RWPE2 (cell line): ENCODE measurements around the gene TMEM232.

Experiments
- ATAC-seq: fragments of 200-7000 bp; cut with Tn5 transposase; 3 replicates; pipeline ENCODE4 v1.9.1; 2021; ENCODE audit warnings: low read depth
- DNase-seq: peaks from one replicate; pipeline ENCODE4 v3.0.0-alpha.2; 2020; ENCODE audit warnings: low spot score
- H3K27ac ChIP-seq: fragments of 450-650 bp; 2 replicates; pipeline ENCODE4 v1.5.1; 2017; ENCODE audit warnings: mild to moderate bottlenecking; ENCODE audit not compliant: poor library complexity, severe bottlenecking
- H3K27me3 ChIP-seq: fragments of 250-450 bp; sonication (Bioruptor Pico); 2 replicates; pipeline ENCODE4 v1.5.1; 2021; ENCODE audit warnings: mild to moderate bottlenecking, moderate library complexity; ENCODE audit not compliant: insufficient read depth, poor library complexity, severe bottlenecking
- H3K36me3 ChIP-seq: fragments of 250-450 bp; sonication (Bioruptor Pico); 2 replicates; pipeline ENCODE4 v1.5.1; 2020; ENCODE audit warnings: low read depth, mild to moderate bottlenecking, moderate library complexity
- H3K4me1 ChIP-seq: fragments of 250-450 bp; sonication (Bioruptor Pico); 2 replicates; pipeline ENCODE4 v1.5.1; 2021; ENCODE audit warnings: mild to moderate bottlenecking, moderate library complexity; ENCODE audit not compliant: insufficient read depth, poor library complexity, severe bottlenecking
- H3K4me3 ChIP-seq: fragments of 250-450 bp; sonication (Bioruptor Pico); 2 replicates; pipeline ENCODE4 v1.5.1; 2021; ENCODE audit warnings: mild to moderate bottlenecking, moderate library complexity; ENCODE audit not compliant: severe bottlenecking
- H3K9me3 ChIP-seq: fragments of 250-450 bp; sonication (Bioruptor Pico); 2 replicates; pipeline ENCODE4 v1.5.1; 2021; ENCODE audit warnings: mild to moderate bottlenecking, moderate library complexity; ENCODE audit not compliant: severe bottlenecking
- TF ChIP-seq, protein P1 (sequence below): fragments of 450-650 bp; IDR thresholded peaks from one replicate; pipeline ENCODE4 v1.5.1; 2017; ENCODE audit warnings: mild to moderate bottlenecking, moderate library complexity; ENCODE audit not compliant: poor library complexity, severe bottlenecking

The TMEM232 gene

DNA sequence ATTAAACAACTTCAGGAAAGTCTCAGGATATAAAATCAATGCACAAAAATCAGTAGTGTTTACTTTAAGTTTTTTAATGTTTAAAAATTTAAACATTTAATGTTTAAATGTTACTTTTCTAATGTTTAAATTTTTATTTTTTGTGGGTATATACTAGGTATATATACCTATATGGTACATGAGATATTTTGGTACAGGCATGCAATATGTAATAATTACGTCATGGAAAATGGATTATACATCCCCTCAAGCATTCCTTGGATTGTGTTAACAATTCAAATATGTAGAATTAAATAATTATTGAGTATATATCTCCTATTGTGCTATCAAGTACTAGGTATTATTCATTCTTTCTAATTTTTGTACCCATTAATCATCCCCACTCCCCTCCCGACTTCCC, 291.3 kb downstream of the TMEM232 start:
- DNase-seq (no peak), ATAC-seq (no peak)
- peaks cover 13% of the 10 kb centered on the region for H3K27me3 ChIP-seq
- H3K9me3 ChIP-seq: peaks cover 4% of the 10 kb centered on the region
- H3K4me1 ChIP-seq: no peaks in the 10 kb centered on the region
- no peak overlapping the region for H3K27ac ChIP-seq
- H3K4me3 ChIP-seq: no peak overlapping the region
- no peaks in the 10 kb centered on the region for H3K36me3 ChIP-seq
- TF ChIP-seq, protein P1, sequence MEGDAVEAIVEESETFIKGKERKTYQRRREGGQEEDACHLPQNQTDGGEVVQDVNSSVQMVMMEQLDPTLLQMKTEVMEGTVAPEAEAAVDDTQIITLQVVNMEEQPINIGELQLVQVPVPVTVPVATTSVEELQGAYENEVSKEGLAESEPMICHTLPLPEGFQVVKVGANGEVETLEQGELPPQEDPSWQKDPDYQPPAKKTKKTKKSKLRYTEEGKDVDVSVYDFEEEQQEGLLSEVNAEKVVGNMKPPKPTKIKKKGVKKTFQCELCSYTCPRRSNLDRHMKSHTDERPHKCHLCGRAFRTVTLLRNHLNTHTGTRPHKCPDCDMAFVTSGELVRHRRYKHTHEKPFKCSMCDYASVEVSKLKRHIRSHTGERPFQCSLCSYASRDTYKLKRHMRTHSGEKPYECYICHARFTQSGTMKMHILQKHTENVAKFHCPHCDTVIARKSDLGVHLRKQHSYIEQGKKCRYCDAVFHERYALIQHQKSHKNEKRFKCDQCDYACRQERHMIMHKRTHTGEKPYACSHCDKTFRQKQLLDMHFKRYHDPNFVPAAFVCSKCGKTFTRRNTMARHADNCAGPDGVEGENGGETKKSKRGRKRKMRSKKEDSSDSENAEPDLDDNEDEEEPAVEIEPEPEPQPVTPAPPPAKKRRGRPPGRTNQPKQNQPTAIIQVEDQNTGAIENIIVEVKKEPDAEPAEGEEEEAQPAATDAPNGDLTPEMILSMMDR: no peak

DNA sequence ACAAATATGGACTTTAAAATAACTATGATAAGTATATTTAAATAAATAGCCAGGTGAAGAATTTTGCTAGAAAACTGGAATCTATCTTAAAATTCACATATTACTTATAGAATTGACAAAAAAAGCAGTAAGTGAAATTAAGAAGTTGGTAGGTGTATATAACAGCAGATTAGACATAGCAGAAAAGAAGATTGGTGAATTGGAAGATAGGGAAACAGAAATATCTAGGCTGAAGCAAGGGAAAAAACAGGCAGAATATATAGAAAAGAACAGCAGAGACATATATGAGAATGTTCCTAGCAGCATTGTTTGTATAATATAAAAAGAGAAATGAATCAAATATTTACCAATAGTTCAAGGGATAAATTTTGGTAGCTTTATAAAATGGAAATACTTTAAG, 294.9 kb downstream of the TMEM232 start:
- H3K4me3 ChIP-seq: no peak overlapping the region
- ATAC-seq (no peak), DNase-seq (no peak)
- H3K36me3 ChIP-seq: no peaks in the 10 kb centered on the region
- no peaks in the 10 kb centered on the region for H3K4me1 ChIP-seq
- TF ChIP-seq, protein P1: no peak
- peaks cover 4% of the 10 kb centered on the region for H3K9me3 ChIP-seq
- peaks cover 6% of the 10 kb centered on the region for H3K27me3 ChIP-seq
- no peak overlapping the region for H3K27ac ChIP-seq

DNA sequence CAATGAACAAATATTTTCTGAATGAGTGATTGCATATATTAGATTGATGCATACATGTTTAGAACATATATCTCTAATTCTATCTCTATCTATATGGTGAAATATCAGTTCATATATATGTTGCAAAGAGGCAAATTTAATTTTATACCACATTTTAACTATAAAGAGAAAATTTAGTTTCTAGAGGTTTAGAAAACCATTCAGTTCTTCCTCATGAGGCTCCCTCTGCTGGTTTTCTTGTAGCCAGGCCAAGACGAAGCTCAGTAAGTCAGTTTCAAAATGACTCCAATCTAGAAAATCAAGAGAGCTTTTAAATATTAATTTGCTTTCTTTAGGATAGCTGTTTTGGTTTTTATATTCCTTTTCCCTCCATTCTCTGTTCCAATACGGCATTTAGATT, 312.1 kb downstream of the TMEM232 start:
- DNase-seq (no peak), ATAC-seq (no peak)
- H3K9me3 ChIP-seq: no peaks in the 10 kb centered on the region
- H3K4me3 ChIP-seq: no peak overlapping the region
- H3K27ac ChIP-seq: no peak overlapping the region
- H3K36me3 ChIP-seq: no peaks in the 10 kb centered on the region
- H3K27me3 ChIP-seq: peaks cover 8% of the 10 kb centered on the region
- TF ChIP-seq, protein P1: peak; percentile 54
- H3K4me1 ChIP-seq: no peaks in the 10 kb centered on the region

DNA sequence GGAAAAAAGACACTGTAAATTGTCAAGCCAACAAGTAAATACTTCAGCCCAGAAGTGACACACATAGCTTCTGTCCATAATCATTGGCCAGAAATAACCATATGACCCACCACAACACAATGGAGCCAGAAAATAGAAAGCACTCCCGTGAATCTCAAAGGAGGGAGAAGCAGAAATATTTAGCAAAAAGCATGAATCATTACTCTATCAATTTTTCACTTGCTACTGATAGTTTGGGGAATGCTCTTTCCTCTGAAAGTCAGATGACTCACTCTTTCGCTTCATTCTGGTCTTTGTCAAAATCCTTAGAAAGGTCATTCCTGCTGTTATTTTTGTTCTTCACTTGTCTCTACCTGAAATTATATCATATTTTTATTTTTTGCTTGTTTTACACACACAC, 312.6 kb downstream of the TMEM232 start:
- Histone ChIP-seq H3K36me3 (no peaks in the 10 kb centered on the region), H3K4me3 (no peak overlapping the region), H3K9me3 (no peaks in the 10 kb centered on the region), H3K4me1 (no peaks in the 10 kb centered on the region), H3K27ac (no peak overlapping the region), H3K27me3 (peaks cover 7% of the 10 kb centered on the region)
- no peak for DNase-seq
- TF ChIP-seq, protein P1: no peak
- ATAC-seq: no peak

DNA sequence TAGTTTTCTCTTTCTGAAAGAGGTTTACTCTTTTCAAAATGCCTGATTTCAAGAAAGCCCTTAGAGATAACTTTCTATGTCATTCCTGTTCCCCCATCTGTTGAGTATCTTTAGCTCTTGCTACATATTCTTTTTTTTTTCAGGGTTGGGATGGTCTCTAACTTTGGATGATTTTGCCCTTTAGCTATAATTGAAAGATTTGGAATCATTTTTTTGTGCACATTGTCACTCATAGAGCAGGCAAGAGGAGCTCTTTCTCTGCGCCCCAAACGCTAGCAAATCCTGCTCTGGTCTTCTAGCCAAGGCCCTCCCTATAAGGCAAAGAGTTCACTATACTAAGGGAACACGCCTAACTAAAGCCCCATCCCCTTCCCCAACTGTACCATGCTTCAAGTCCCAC, 316.9 kb downstream of the TMEM232 start:
- no peak for ATAC-seq
- Histone ChIP-seq H3K4me3 (no peak overlapping the region), H3K27ac (no peak overlapping the region), H3K27me3 (no peaks in the 10 kb centered on the region), H3K4me1 (no peaks in the 10 kb centered on the region), H3K36me3 (no peaks in the 10 kb centered on the region), H3K9me3 (no peaks in the 10 kb centered on the region)
- TF ChIP-seq, protein P1: no peak
- no peak for DNase-seq
